Endothelial cell of umbilical vein (primary cell): ENCODE results near the gene HIP1. TPM values are rescaled to one million over a fixed set of nuclear protein-coding genes. Genes with fewer than 3 reads are reported as not detected.

ENCODE experiments used
- BruUV-seq: library from RNA; stranded (reverse); fragments of 400-500 nt; replicated peaks from 2 replicates; lab custom pipeline; 2021; lab: Mats Ljungman, UMichigan
- CTCF ChIA-PET: fragments of 300-600, 350-600 bp; sonication (Branson Sonifier 250); formaldehyde crosslinking; loops from one replicate; lab custom pipeline; 2021; ENCODE audit warnings: antibody characterized with exemption, inconsistent platforms; lab: Charles Lee
- POLR2A ChIA-PET: fragments of 300-600, 350-600 bp; sonication (Branson Sonifier 250); formaldehyde crosslinking; loops from one replicate; lab custom pipeline; 2021; ENCODE audit warnings: antibody characterized with exemption, inconsistent platforms; lab: Charles Lee
- DNase-seq: peaks from one replicate; pipeline ENCODE4 v3.0.0-alpha.2; 2011; ENCODE audit warnings: low read depth, low spot score
- FAIRE-seq: peaks from 2 replicates; lab custom pipeline; 2011; peaks lifted over from hg19 to GRCh38; lab: Jason Lieb, UNC
- H2AFZ ChIP-seq: 2 replicates; pipeline ENCODE4 v1.6.0; 2012; ENCODE audit warnings: low read depth, low read length, control low read depth, inconsistent platforms
- H3K27ac ChIP-seq: 2 replicates; pipeline ENCODE4 v1.5.1; 2011; ENCODE audit warnings: low read depth, mild to moderate bottlenecking, control low read depth, low read length, moderate library complexity; ENCODE audit not compliant: insufficient read depth
- H3K27me3 ChIP-seq, 2 experiments: 2 replicates each; pipeline versions ENCODE4 v1.6.0 to v1.6.1; 2011; ENCODE audit warnings: low read length in 2 of 2, mixed read lengths in 1 of 2; ENCODE audit not compliant: control insufficient read depth in 2 of 2, insufficient read depth in 2 of 2
- H3K36me3 ChIP-seq, 2 experiments: 2 replicates in 1 of 2; 3 replicates in 1 of 2; pipeline ENCODE4 v1.5.1; 2011; ENCODE audit warnings: low read length in 2 of 2, mild to moderate bottlenecking in 1 of 2, moderate library complexity in 1 of 2; ENCODE audit not compliant: control insufficient read depth in 2 of 2, insufficient read depth in 2 of 2; ENCODE audit errors: extremely low read depth in 1 of 2
- H3K4me1 ChIP-seq: 3 replicates; pipeline ENCODE4 v1.5.1; 2011; ENCODE audit warnings: mild to moderate bottlenecking, low read length; ENCODE audit not compliant: control insufficient read depth, insufficient read depth; ENCODE audit errors: extremely low read depth
- H3K4me2 ChIP-seq: 2 replicates; pipeline ENCODE4 v1.6.1; 2011; ENCODE audit warnings: low read length, control low read depth, mixed read lengths; ENCODE audit not compliant: insufficient read depth
- H3K4me3 ChIP-seq, 3 experiments: fragments of 200-600 bp in 1 of 3; sonication (generic), shearing (Covaris generic) in 1 of 3; replicated peaks in 1 of 3; 2 replicates each; pipeline ENCODE4 v1.5.1; 2011 to 2016; ENCODE audit warnings: control low read depth in 3 of 3, low read length in 3 of 3, mild to moderate bottlenecking in 2 of 3, inconsistent platforms in 1 of 3, low read depth in 1 of 3, moderate library complexity in 1 of 3; ENCODE audit not compliant: insufficient read depth in 1 of 3
- H3K79me2 ChIP-seq: 2 replicates; pipeline ENCODE4 v1.6.0; 2012; ENCODE audit warnings: low read length, inconsistent platforms; ENCODE audit not compliant: control insufficient read depth, insufficient read depth
- H3K9ac ChIP-seq: replicated peaks from 2 replicates; pipeline ENCODE3; 2011; ENCODE audit warnings: low read length, control low read depth; ENCODE audit not compliant: insufficient read depth; ENCODE audit errors: extremely low read depth
- H3K9me1 ChIP-seq: replicated peaks from 3 replicates; pipeline ENCODE4 v1.6.0; 2011; ENCODE audit warnings: mild to moderate bottlenecking, low read length; ENCODE audit not compliant: control insufficient read depth, insufficient read depth; ENCODE audit errors: extremely low read depth
- H3K9me3 ChIP-seq: replicated peaks from 2 replicates; pipeline ENCODE4 v1.5.1; 2012; ENCODE audit warnings: low read length, inconsistent platforms; ENCODE audit not compliant: control insufficient read depth, insufficient read depth
- H4K20me1 ChIP-seq: replicated peaks from 2 replicates; pipeline ENCODE3; 2011; ENCODE audit warnings: mild to moderate bottlenecking, low read length; ENCODE audit not compliant: control insufficient read depth, insufficient read depth; ENCODE audit errors: extremely low read depth
- CTCF ChIP-seq, 2 donors: IDR thresholded peaks; 1 replicate in 1 of 2; 2 replicates in 1 of 2; pipeline ENCODE4 v1.5.1; 2011; ENCODE audit warnings: low read length in 2 of 2, mild to moderate bottlenecking in 2 of 2, moderate library complexity in 2 of 2, control low read depth in 1 of 2, inconsistent platforms in 1 of 2, low read depth in 1 of 2; ENCODE audit not compliant: insufficient read depth in 1 of 2; ENCODE audit errors: extremely low read depth in 1 of 2
- FOS ChIP-seq: IDR thresholded peaks from 2 replicates; pipeline ENCODE4 v1.6.1; 2011; ENCODE audit warnings: mild to moderate bottlenecking, low read length, moderate library complexity, borderline replicate concordance; ENCODE audit not compliant: insufficient read depth
- JUN ChIP-seq: IDR thresholded peaks from 2 replicates; pipeline ENCODE4 v1.6.1; 2011; ENCODE audit warnings: borderline replicate concordance, low read depth; ENCODE audit not compliant: insufficient read length, insufficient read depth
- MAX ChIP-seq: IDR thresholded peaks from 2 replicates; pipeline ENCODE4 v1.6.1; 2011; ENCODE audit not compliant: insufficient read depth, insufficient read length
- POLR2A ChIP-seq: IDR thresholded peaks from 2 replicates; pipeline ENCODE4 v1.6.1; 2012; ENCODE audit warnings: low read depth, mild to moderate bottlenecking, control low read depth, low read length
- POLR2AphosphoS5 ChIP-seq: IDR thresholded peaks from 2 replicates; pipeline ENCODE4 v1.6.1; 2012; ENCODE audit warnings: low read depth, mild to moderate bottlenecking, control low read depth, low read length, moderate library complexity; ENCODE audit not compliant: insufficient read depth
- dilution Hi-C: fragments of 300-500 bp; cut with MboI; formaldehyde crosslinking; loops from one replicate; pipeline ENCODE4 v1.15.0; 2019; ENCODE audit warnings: low sequenced_read_pairs; ENCODE audit not compliant: extremely low pct_ligation_motif_present
- intact Hi-C: fragments of 100-400 bp; cut with micrococcal nuclease; formaldehyde crosslinking; loops from one replicate; pipeline ENCODE4 v1.10.0; 2022
- polyA plus RNA-seq, 4 experiments: library from polyadenylated mRNA; depleted of rRNA in 3 of 4; stranded (reverse) in 3 of 4; unstranded in 1 of 4; fragments of >200 nt; gene quantifications; 2 replicates each; pipeline versions ENCODE4 v1.2.1 to v1.2.3, GENCODE V29; 2011 to 2012; ENCODE audit warnings: missing spikeins in 1 of 4
- total RNA-seq: library from RNA; stranded (reverse); gene quantifications from 2 replicates; pipeline ENCODE4 v1.2.3, GENCODE V29; 2021

HIP1 gene
- total and polyA plus RNA-seq, 2 donors (not counting 3 experiments of a cell fraction or from before 2014, with no cell fraction given) = 23.7 to 47.6 TPM

- CTCF ChIA-PET = interaction anchor here (0.9 kb wide), 1 partner anchor 9 kb away, joined by 3 read pairs; no protein-coding TSS in a partner anchor
- H3K9me3 ChIP-seq = no peaks in the 10 kb centered on the region
- BruUV-seq = no TSS peak
- H3K27ac ChIP-seq = no peak overlapping the region
- H3K4me3 ChIP-seq = no peak overlapping the region
- H3K9ac ChIP-seq = no peak overlapping the region
- TF ChIP-seq JUN = no peak
- no peak for TF ChIP-seq FOS
- TF ChIP-seq CTCF (IDR thresholded peaks at IDR 0.05; ENCODE audit: extremely low read depth in 1 of 2, insufficient read depth in 1 of 2, low read depth in 1 of 2, low read length in 2 of 2) = no peak
- peaks cover 8% of the 10 kb centered on the region for H3K4me1 ChIP-seq
- H3K36me3 ChIP-seq = no peaks in the 10 kb centered on the region
- H3K79me2 ChIP-seq = no peaks in the 10 kb centered on the region
- H3K4me2 ChIP-seq = no peak overlapping the region
- dilution Hi-C loops (no loop called here), intact Hi-C loops (loop anchor here (5.0 kb wide), 1 partner anchor 47 kb away; no protein-coding TSS in a partner anchor)
- H2AFZ ChIP-seq = no peak overlapping the region
- no peaks in the 10 kb centered on the region for H3K9me1 ChIP-seq
- POLR2A ChIA-PET = no interaction called here
- DNase-seq = no peak
- no peak for FAIRE-seq
- no peaks in the 10 kb centered on the region for H3K27me3 ChIP-seq
- H4K20me1 ChIP-seq = no peaks in the 10 kb centered on the region
Observed at GRCh38 chr7:75614401-75614800, 124.3 kb downstream of the HIP1 start.

- no peaks in the 10 kb centered on the region for H4K20me1 ChIP-seq
- H3K36me3 ChIP-seq = no peaks in the 10 kb centered on the region
- no peak overlapping the region for H3K4me2 ChIP-seq
- no peak overlapping the region for H3K9ac ChIP-seq
- H2AFZ ChIP-seq = no peak overlapping the region
- no peak for DNase-seq
- H3K4me3 ChIP-seq = no peak overlapping the region
- H3K79me2 ChIP-seq = no peaks in the 10 kb centered on the region
- BruUV-seq = no TSS peak
- H3K9me3 ChIP-seq = no peaks in the 10 kb centered on the region
- no peaks in the 10 kb centered on the region for H3K27me3 ChIP-seq
- ChIA-PET CTCF (interaction anchor here (0.7 kb wide), 1 partner anchor 241 kb away, joined by 3 read pairs; no protein-coding TSS in a partner anchor), POLR2A (no interaction called here)
- no peak overlapping the region for H3K27ac ChIP-seq
- intact Hi-C loops = loop anchor here (5.0 kb wide), 1 partner anchor 46 kb away; no protein-coding TSS in a partner anchor
- no peak for FAIRE-seq
- dilution Hi-C loops = no loop called here
- TF ChIP-seq POLR2AphosphoS5 (no peak), MAX (no peak), FOS (no peak), JUN (no peak), POLR2A (no peak), CTCF (IDR thresholded peaks at IDR 0.05; ENCODE audit: extremely low read depth in 1 of 2, insufficient read depth in 1 of 2, low read depth in 1 of 2, low read length in 2 of 2) (no peak)
- H3K4me1 ChIP-seq = peaks cover 8% of the 10 kb centered on the region
- H3K9me1 ChIP-seq = no peaks in the 10 kb centered on the region
Observed at GRCh38 chr7:75613351-75613750, 125.4 kb downstream of the HIP1 start.
